Liver (tissue), 9 donors: ENCODE measurements around the gene DDX54. TPM values are rescaled to one million over a fixed set of nuclear protein-coding genes. Genes with fewer than 3 reads are reported as not detected.
A peak's percentile ranks its signal among the peaks of the same experiment; 100 is the strongest.

Experiments
- DNase-seq: peaks from one replicate; pipeline ENCODE4 v3.0.0-alpha.2; 2017; ENCODE audit warnings: low spot score
- H3K27ac ChIP-seq, 2 donors: one replicate each; pipeline ENCODE4 v1.7.0; 2013; ENCODE audit warnings: inconsistent platforms in 2 of 2, low read length in 2 of 2, control low read depth in 1 of 2, low read depth in 1 of 2, mild to moderate bottlenecking in 1 of 2
- H3K27me3 ChIP-seq, 4 donors: one replicate each; pipeline versions ENCODE4 v1.6.1 to v1.7.0; 2013; ENCODE audit warnings: low read length in 3 of 4, inconsistent platforms in 1 of 4, mild to moderate bottlenecking in 1 of 4, moderate library complexity in 1 of 4; ENCODE audit not compliant: control insufficient read depth in 4 of 4, insufficient read depth in 4 of 4
- H3K36me3 ChIP-seq, 4 donors: one replicate each; pipeline versions ENCODE4 v1.6.1 to v1.7.0; 2013; ENCODE audit warnings: low read length in 3 of 4, mild to moderate bottlenecking in 3 of 4, low read depth in 1 of 4, moderate library complexity in 1 of 4; ENCODE audit not compliant: control insufficient read depth in 4 of 4, insufficient read depth in 3 of 4
- H3K4me1 ChIP-seq, 4 donors: one replicate each; pipeline versions ENCODE4 v1.6.1 to v1.7.0; 2013; ENCODE audit warnings: low read length in 3 of 4, mild to moderate bottlenecking in 3 of 4, moderate library complexity in 1 of 4; ENCODE audit not compliant: control insufficient read depth in 4 of 4, insufficient read depth in 4 of 4
- H3K4me3 ChIP-seq, 3 donors: one replicate each; pipeline versions ENCODE4 v1.6.1 to v1.7.0; 2013; ENCODE audit warnings: low read length in 3 of 3, control low read depth in 1 of 3, low read depth in 1 of 3, mild to moderate bottlenecking in 1 of 3
- H3K9ac ChIP-seq, 2 donors: one replicate each; pipeline ENCODE4 v1.7.0; 2013; ENCODE audit warnings: low read length in 2 of 2, mild to moderate bottlenecking in 2 of 2, moderate library complexity in 2 of 2, control low read depth in 1 of 2, low read depth in 1 of 2
- H3K9me3 ChIP-seq, 4 donors: one replicate each; pipeline versions ENCODE4 v1.6.1 to v1.7.0; 2013; ENCODE audit warnings: low read length in 3 of 4; ENCODE audit not compliant: control insufficient read depth in 4 of 4
- ATF3 ChIP-seq: IDR thresholded peaks from 2 replicates; pipeline ENCODE4 v1.6.1; 2016; ENCODE audit warnings: antibody characterized with exemption
- EGR1 ChIP-seq, 2 donors: IDR thresholded peaks; 2 replicates each; pipeline ENCODE4 v1.6.1; 2016 to 2018; ENCODE audit warnings: antibody characterized with exemption in 2 of 2, low read depth in 2 of 2
- FOXA2 ChIP-seq: IDR thresholded peaks from 2 replicates; pipeline ENCODE4 v1.6.1; 2016; ENCODE audit warnings: antibody characterized with exemption
- GABPA ChIP-seq, 2 donors: IDR thresholded peaks in 1 of 2; conservative IDR thresholded peaks in 1 of 2; 2 replicates each; pipeline ENCODE4 v1.6.1; 2016; ENCODE audit warnings: antibody characterized with exemption in 2 of 2, mild to moderate bottlenecking in 1 of 2, moderate library complexity in 1 of 2
- HNF4A ChIP-seq, 2 donors: conservative IDR thresholded peaks; 2 replicates each; pipeline ENCODE4 v1.6.1; 2016; ENCODE audit warnings: antibody characterized with exemption in 2 of 2, mild to moderate bottlenecking in 2 of 2
- HNF4G ChIP-seq: IDR thresholded peaks from 2 replicates; pipeline ENCODE4 v1.6.1; 2016; ENCODE audit warnings: antibody characterized with exemption
- JUND ChIP-seq, 2 donors: IDR thresholded peaks; 2 replicates each; pipeline ENCODE4 v1.6.1; 2016; ENCODE audit warnings: antibody characterized with exemption in 2 of 2
- NR2F2 ChIP-seq: IDR thresholded peaks from 2 replicates; pipeline ENCODE4 v1.6.1; 2016; ENCODE audit warnings: antibody characterized with exemption
- REST ChIP-seq: IDR thresholded peaks from 2 replicates; pipeline ENCODE4 v1.6.1; 2016; ENCODE audit warnings: antibody characterized with exemption, mild to moderate bottlenecking
- RXRA ChIP-seq, 2 donors: IDR thresholded peaks; 2 replicates each; pipeline ENCODE4 v1.6.1; 2017 to 2018; ENCODE audit warnings: antibody characterized with exemption in 2 of 2, mild to moderate bottlenecking in 1 of 2
- SP1 ChIP-seq: IDR thresholded peaks from 2 replicates; pipeline ENCODE4 v1.6.1; 2018; ENCODE audit warnings: antibody characterized with exemption, mild to moderate bottlenecking
- TAF1 ChIP-seq: conservative IDR thresholded peaks from 2 replicates; pipeline ENCODE4 v1.6.1; 2016; ENCODE audit warnings: antibody characterized with exemption, mild to moderate bottlenecking
- YY1 ChIP-seq: IDR thresholded peaks from 2 replicates; pipeline ENCODE4 v1.6.1; 2016; ENCODE audit warnings: antibody characterized with exemption, mild to moderate bottlenecking
- ZBTB33 ChIP-seq: IDR thresholded peaks from 2 replicates; pipeline ENCODE4 v1.6.1; 2016; ENCODE audit warnings: antibody characterized with exemption
- WGBS: extraction: QIAGEN DNeasy Blood & Tissue Kit; methylation state at CpG from one replicate; pipeline ENCODE4 v1.1.7; 2013; 5-methylcytosine and 5-hydroxymethylcytosine counted together
- polyA plus RNA-seq, 2 donors: library from polyadenylated mRNA; stranded (reverse) in 1 of 2; unstranded in 1 of 2; fragments of 200-250 nt in 1 of 2; fragments of >200 nt in 1 of 2; fragmentation: Nextera tagmentation in 1 of 2; extraction: Ambion mirVana in 1 of 2; gene quantifications; one replicate each; pipeline versions ENCODE4 v1.2.1 to v1.2.3, GENCODE V29; 2013 to 2015
- total RNA-seq, 2 donors: library from RNA; depleted of rRNA; stranded (reverse); fragments of >200 nt; gene quantifications; one replicate each; pipeline ENCODE4 v1.2.3, GENCODE V29; 2014
- TF ChIP-seq, protein P1 (sequence below): IDR thresholded peaks from 2 replicates; pipeline ENCODE4 v1.6.1; 2016; ENCODE audit warnings: antibody characterized with exemption
- TF ChIP-seq, protein P2 (sequence below): fragments of 150-350 bp; IDR thresholded peaks from 2 replicates; pipeline ENCODE4 v1.5.1; 2017; ENCODE audit warnings: improper control_type of control experiment, low read depth, low read length; ENCODE audit not compliant: missing input control
- donor health status: healthy.
- donor health status: healthy.
- donor health status: healthy.
- donor health status: healthy.
- donor health status: healthy.

Gene DDX54
- total and polyA plus RNA-seq, 4 donors, result 20.2 to 28.4 (median 21.6) TPM

DNA sequence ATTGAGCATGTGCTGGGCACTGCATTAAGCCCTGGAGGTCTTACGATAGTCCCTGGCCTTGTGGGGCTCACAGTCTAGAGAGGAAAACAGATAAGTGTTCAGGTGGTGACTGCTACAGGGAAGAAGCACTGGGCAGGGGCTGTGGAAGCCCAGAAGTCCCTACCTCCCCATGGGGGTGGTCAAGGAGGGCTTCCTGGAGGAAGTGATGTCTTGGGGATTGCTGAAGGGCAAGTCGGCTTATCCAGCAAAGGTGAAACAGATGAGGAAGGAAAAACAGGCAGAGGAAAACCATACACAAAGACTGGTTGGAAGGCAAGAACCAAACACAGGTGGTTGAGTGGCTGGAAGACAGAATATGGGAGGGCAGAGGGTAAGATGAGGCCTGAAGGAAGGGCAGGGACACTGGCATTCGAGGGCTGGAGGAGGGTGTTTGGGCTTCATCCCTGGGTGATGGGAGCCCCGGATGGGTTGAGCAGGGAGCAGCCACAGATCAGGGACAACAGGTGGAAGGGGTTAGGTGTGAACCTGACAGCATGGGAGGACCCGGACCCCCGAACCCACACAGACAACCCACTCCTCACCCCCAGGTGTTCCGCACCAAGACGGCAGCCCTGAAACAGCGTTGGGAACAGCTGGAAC lies 33.0 kb downstream of the DDX54 start:
- Histone ChIP-seq H3K36me3 (no peaks in the 10 kb centered on the region), H3K4me1 (peaks cover 5 to 18% (median 9%) of the 10 kb centered on the region in 4 donors), H3K9me3 (no peaks in the 10 kb centered on the region), H3K4me3 (peak overlapping the region in 1 of 3 donors; percentile 33), H3K27ac (no peak overlapping the region), H3K27me3 (peaks cover 0 to 3% (median 1%) of the 10 kb centered on the region in 4 donors), H3K9ac (no peak overlapping the region)
- 26% methylated on average over 9 of the region's 9 CpGs for WGBS
- DNase-seq, result no peak
- no peak for TF ChIP-seq GABPA (IDR thresholded peaks at IDR 0.05 in 1 of 2, conservative IDR thresholded peaks at IDR 0.05 in 1 of 2)
- TF ChIP-seq, protein P1, sequence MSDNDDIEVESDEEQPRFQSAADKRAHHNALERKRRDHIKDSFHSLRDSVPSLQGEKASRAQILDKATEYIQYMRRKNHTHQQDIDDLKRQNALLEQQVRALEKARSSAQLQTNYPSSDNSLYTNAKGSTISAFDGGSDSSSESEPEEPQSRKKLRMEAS, result no peak
- no peak for TF ChIP-seq REST
- no peak for TF ChIP-seq NR2F2
- TF ChIP-seq FOXA2, result no peak
- TF ChIP-seq HNF4A (conservative IDR thresholded peaks at IDR 0.05), result no peak
- TF ChIP-seq RXRA (IDR thresholded peaks at IDR 0.05), result no peak
- TF ChIP-seq HNF4G, result no peak
- no peak for TF ChIP-seq YY1
- no peak for TF ChIP-seq SP1
- no peak for TF ChIP-seq EGR1 (IDR thresholded peaks at IDR 0.05; ENCODE audit: low read depth in 2 of 2)
- TF ChIP-seq TAF1, result no peak
- no peak for TF ChIP-seq JUND (IDR thresholded peaks at IDR 0.05)
- TF ChIP-seq ATF3, result no peak

- Histone ChIP-seq H3K27ac (no peak overlapping the region), H3K4me1 (peaks cover 5 to 18% (median 9%) of the 10 kb centered on the region in 4 donors), H3K36me3 (no peaks in the 10 kb centered on the region), H3K9me3 (no peaks in the 10 kb centered on the region), H3K4me3 (no peak overlapping the region), H3K27me3 (peaks cover 0 to 3% (median 1%) of the 10 kb centered on the region in 4 donors), H3K9ac (no peak overlapping the region)
- 92% methylated on average over 3 of the region's 3 CpGs for WGBS
- TF ChIP-seq EGR1 (IDR thresholded peaks at IDR 0.05; ENCODE audit: low read depth in 2 of 2) (no peak), TAF1 (no peak), GABPA (IDR thresholded peaks at IDR 0.05 in 1 of 2, conservative IDR thresholded peaks at IDR 0.05 in 1 of 2) (no peak), JUND (IDR thresholded peaks at IDR 0.05) (no peak), HNF4G (no peak), FOXA2 (no peak), REST (no peak), ATF3 (no peak), ZBTB33 (no peak), RXRA (IDR thresholded peaks at IDR 0.05) (no peak)
- TF ChIP-seq, protein P1, result no peak
- TF ChIP-seq, protein P2, sequence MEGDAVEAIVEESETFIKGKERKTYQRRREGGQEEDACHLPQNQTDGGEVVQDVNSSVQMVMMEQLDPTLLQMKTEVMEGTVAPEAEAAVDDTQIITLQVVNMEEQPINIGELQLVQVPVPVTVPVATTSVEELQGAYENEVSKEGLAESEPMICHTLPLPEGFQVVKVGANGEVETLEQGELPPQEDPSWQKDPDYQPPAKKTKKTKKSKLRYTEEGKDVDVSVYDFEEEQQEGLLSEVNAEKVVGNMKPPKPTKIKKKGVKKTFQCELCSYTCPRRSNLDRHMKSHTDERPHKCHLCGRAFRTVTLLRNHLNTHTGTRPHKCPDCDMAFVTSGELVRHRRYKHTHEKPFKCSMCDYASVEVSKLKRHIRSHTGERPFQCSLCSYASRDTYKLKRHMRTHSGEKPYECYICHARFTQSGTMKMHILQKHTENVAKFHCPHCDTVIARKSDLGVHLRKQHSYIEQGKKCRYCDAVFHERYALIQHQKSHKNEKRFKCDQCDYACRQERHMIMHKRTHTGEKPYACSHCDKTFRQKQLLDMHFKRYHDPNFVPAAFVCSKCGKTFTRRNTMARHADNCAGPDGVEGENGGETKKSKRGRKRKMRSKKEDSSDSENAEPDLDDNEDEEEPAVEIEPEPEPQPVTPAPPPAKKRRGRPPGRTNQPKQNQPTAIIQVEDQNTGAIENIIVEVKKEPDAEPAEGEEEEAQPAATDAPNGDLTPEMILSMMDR, result no peak
- no peak for DNase-seq
Observed at GRCh38 chr12:113151655-113152054, 33.6 kb downstream of the DDX54 start.
